ENCODE results near the gene CSAD.
A peak's percentile ranks its signal among the peaks of the same experiment; 100 is the strongest.

CSAD gene

DNA sequence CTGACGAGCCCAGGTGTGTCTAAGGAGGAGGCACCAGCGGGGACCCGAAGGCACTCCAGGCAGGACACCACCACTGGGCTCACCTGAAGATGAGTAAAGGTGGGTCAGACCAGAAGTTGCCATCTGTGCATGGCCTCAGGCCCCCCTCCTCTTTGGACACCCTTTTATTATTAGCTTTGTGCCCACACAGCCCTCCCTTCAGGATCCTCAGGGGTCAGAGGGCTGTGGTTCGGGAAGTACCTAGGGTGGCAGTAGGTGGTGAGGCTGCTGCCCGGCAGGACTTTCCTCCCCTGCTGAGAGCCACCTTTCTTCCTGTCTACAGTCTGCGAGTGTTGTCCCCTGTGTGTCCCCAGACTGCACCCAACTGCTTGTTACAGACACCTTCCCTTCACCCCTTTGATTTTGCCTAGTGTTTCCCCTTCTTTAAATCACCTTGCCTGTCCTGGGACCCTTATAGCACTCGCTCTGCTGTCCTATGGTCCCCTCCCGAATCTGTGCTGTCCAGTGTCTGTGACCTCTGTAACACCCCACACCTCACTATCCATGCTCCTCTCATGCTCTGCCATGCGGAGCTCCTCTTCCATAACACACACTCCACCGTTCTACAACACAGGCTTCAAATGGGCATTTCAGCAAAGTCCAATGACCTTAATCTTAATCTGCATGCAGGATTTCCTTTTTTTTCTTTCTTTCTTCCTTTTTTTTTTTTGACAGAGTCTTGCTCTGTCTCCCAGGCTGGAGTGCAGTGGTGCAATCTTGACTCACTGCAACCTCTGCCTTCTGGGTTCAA lies 51.8 kb downstream of the CSAD start:
- Histone ChIP-seq H3K4me3 (ENCODE audit: low read depth, low read length) (no peak overlapping the region), H3K27me3 (ENCODE audit: insufficient read depth, low read depth, severe bottlenecking) (no peaks in the 10 kb centered on the region), H3K36me3 (no peaks in the 10 kb centered on the region), H3K27ac (no peak overlapping the region), H3K9me3 (ENCODE audit: severe bottlenecking) (no peaks in the 10 kb centered on the region)
- TF ChIP-seq, protein P1, sequence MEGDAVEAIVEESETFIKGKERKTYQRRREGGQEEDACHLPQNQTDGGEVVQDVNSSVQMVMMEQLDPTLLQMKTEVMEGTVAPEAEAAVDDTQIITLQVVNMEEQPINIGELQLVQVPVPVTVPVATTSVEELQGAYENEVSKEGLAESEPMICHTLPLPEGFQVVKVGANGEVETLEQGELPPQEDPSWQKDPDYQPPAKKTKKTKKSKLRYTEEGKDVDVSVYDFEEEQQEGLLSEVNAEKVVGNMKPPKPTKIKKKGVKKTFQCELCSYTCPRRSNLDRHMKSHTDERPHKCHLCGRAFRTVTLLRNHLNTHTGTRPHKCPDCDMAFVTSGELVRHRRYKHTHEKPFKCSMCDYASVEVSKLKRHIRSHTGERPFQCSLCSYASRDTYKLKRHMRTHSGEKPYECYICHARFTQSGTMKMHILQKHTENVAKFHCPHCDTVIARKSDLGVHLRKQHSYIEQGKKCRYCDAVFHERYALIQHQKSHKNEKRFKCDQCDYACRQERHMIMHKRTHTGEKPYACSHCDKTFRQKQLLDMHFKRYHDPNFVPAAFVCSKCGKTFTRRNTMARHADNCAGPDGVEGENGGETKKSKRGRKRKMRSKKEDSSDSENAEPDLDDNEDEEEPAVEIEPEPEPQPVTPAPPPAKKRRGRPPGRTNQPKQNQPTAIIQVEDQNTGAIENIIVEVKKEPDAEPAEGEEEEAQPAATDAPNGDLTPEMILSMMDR (IDR thresholded peaks at IDR 0.05; ENCODE audit: low read depth, low read length) = no peak
- no peak for DNase-seq

DNA sequence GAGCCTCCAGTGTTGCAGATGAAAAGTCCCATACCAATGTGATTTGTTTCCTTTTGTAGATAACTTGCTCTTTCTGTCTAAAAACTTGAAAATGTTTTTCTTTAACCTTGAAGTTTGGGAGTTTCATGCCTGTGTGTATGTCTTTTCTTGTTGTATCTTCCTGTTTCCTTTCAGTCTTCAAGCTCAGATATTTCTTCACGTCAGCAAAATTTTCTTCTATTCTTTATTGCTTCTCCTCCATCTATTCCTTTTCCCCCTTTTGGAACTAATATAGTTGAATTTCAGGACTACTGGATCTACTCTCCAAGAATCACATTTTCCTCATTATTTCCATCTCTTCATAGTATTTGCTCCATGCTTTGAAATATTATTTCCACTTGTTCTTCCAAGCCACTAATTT lies 53.6 kb downstream of the CSAD start:
- Histone ChIP-seq H3K4me3 (ENCODE audit: low read depth, low read length) (no peak overlapping the region), H3K9me3 (ENCODE audit: severe bottlenecking) (no peaks in the 10 kb centered on the region), H3K27me3 (ENCODE audit: insufficient read depth, low read depth, severe bottlenecking) (no peaks in the 10 kb centered on the region), H3K36me3 (no peaks in the 10 kb centered on the region), H3K27ac (no peak overlapping the region)
- TF ChIP-seq, protein P1 (IDR thresholded peaks at IDR 0.05; ENCODE audit: low read depth, low read length) = no peak
- DNase-seq = no peak

DNA sequence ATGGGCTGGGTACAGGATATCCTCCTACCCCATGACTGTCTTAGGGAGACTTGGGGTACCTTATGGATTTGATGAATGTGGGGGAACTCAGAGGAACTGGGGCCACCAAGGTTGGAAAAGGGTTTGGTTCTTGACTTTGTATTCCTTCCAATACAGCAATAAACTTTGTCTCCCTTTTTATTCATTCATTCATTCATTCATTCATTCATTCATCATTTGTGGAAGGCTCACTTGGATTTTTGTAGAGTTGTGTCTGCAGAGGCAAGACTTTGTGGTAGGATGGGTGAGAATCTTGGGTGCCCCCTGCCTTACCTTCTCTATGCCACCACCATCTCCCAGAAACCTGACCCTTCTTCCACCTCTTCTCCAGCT lies 56.4 kb downstream of the CSAD start:
- Histone ChIP-seq H3K27me3 (ENCODE audit: insufficient read depth, low read depth, severe bottlenecking) (no peaks in the 10 kb centered on the region), H3K36me3 (no peaks in the 10 kb centered on the region), H3K9me3 (ENCODE audit: severe bottlenecking) (no peaks in the 10 kb centered on the region), H3K27ac (no peak overlapping the region), H3K4me3 (ENCODE audit: low read depth, low read length) (no peak overlapping the region)
- TF ChIP-seq, protein P1 (IDR thresholded peaks at IDR 0.05; ENCODE audit: low read depth, low read length) = no peak
- no peak for DNase-seq

- Histone ChIP-seq H3K9me3 (ENCODE audit: severe bottlenecking) (no peaks in the 10 kb centered on the region), H3K36me3 (no peaks in the 10 kb centered on the region), H3K4me3 (ENCODE audit: low read depth, low read length) (no peak overlapping the region), H3K27me3 (ENCODE audit: insufficient read depth, low read depth, severe bottlenecking) (no peaks in the 10 kb centered on the region), H3K27ac (no peak overlapping the region)
- no peak for DNase-seq
- TF ChIP-seq, protein P1 (IDR thresholded peaks at IDR 0.05; ENCODE audit: low read depth, low read length) = no peak
Observed at GRCh38 chr12:53123578-53124351, 57.0 kb downstream of the CSAD start.

GRCh38 chr12:53122961-53123468 lies 57.7 kb downstream of the CSAD start:
- Histone ChIP-seq H3K36me3 (no peaks in the 10 kb centered on the region), H3K9me3 (ENCODE audit: severe bottlenecking) (no peaks in the 10 kb centered on the region), H3K27ac (peak overlapping the region; percentile 51), H3K27me3 (ENCODE audit: insufficient read depth, low read depth, severe bottlenecking) (no peaks in the 10 kb centered on the region), H3K4me3 (ENCODE audit: low read depth, low read length) (no peak overlapping the region)
- no peak for DNase-seq
- TF ChIP-seq, protein P1 (IDR thresholded peaks at IDR 0.05; ENCODE audit: low read depth, low read length) = no peak

Data from WERI-Rb-1 (cell line).